GM12801 (cell line): ENCODE results near the gene GDF11.

Experiments used
- TF ChIP-seq, protein P1 (sequence below): IDR thresholded peaks from one replicate; pipeline ENCODE4 v1.5.1; 2011; ENCODE audit warnings: control low read depth; ENCODE audit not compliant: insufficient read length; ENCODE audit errors: extremely low read depth

The GDF11 gene

DNA sequence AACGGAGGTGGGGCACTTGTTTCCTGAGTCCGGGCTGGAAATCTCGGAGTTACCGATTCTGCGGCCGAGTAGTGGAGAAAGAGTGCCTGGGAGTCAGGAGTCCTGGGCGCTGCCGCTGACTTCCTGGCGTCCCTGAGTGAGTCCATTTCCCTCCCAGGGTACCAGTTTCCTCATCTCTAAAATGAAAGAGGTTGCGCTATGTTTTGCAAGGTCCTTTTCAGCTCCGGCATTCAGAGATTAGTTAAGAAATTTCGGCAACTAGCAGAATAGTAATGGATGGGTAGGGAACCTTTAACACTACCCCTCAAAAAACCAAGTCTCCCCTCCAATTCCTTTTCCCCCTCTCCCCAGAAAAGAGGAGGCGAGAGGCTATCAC lies 26.4 kb upstream of the GDF11 start:
- TF ChIP-seq, protein P1, sequence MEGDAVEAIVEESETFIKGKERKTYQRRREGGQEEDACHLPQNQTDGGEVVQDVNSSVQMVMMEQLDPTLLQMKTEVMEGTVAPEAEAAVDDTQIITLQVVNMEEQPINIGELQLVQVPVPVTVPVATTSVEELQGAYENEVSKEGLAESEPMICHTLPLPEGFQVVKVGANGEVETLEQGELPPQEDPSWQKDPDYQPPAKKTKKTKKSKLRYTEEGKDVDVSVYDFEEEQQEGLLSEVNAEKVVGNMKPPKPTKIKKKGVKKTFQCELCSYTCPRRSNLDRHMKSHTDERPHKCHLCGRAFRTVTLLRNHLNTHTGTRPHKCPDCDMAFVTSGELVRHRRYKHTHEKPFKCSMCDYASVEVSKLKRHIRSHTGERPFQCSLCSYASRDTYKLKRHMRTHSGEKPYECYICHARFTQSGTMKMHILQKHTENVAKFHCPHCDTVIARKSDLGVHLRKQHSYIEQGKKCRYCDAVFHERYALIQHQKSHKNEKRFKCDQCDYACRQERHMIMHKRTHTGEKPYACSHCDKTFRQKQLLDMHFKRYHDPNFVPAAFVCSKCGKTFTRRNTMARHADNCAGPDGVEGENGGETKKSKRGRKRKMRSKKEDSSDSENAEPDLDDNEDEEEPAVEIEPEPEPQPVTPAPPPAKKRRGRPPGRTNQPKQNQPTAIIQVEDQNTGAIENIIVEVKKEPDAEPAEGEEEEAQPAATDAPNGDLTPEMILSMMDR, result no peak

- TF ChIP-seq, protein P1, result no peak
Measured at GRCh38 chr12:55717011-55718007, 25.6 kb upstream of the GDF11 start.

GRCh38 chr12:55718015-55718414 lies 24.9 kb upstream of the GDF11 start:
- TF ChIP-seq, protein P1, result no peak

DNA sequence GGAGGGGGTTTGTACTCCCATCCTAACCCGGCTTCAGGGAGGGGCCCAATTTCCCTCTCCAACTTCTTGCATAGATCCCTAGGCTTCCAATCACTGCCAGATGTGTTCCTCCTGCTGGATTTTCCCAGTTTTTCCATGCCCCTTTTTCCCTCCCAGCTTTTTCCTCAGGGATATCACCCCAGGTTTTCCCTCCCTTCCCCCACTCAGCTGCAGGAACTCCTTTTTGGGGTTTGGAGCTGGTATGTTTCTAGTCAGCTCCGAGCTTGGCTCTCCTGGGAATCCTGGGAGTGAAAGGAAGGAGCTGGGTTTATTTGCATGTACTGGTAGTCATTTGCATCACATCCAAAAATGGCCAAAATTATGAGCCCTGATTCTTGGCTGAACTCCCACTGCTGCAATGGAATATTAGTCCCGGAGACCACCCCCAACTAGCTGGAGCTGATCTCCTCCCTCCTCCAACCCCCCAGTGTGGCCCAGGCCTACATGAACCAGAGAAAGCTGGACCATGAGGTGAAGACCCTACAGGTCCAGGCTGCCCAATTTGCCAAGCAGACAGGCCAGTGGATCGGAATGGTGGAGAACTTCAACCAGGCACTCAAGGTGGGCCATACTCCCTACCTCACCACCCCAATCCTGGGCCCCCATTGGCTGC lies 24.2 kb upstream of the GDF11 start:
- TF ChIP-seq, protein P1, result no peak

- TF ChIP-seq, protein P1, result no peak
Measured at GRCh38 chr12:55719371-55719770, 23.6 kb upstream of the GDF11 start.

DNA sequence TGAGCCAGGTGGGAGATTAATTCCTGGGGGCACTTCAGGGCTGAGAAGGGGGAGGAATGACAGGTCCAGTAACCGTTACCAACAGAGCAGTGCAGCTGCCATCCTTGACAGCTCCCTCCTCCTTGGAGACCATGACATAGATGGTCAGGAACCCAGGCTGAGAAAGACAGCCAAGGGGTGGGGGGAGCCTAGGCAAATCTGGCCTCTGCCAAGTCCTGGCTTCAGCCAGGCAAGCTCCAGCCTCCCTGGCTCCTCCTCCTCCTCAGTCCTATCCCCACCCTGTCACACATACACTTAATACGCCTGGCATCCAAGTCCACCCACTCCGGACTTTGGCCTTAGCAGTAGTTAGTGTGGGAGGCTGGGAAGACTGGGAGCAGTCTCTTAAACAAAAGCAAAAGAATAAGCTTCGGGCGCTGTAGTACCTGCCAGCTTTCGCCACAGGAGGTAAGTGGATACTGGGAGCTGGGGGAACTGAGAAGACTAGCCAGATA lies 22.8 kb upstream of the GDF11 start, which contains the start of gene RDH5:
TSS of gene RDH5 (plus strand) at position 323 of the 494 bp plus-strand sequence. CDS start 792 bp downstream, outside the sequence.
- TF ChIP-seq, protein P1, result no peak

- TF ChIP-seq, protein P1, result no peak
Measured at GRCh38 chr12:55720894-55721444, 22.0 kb upstream of the GDF11 start.
